Spleen (tissue), 11 donors: ENCODE results near the gene SASH1. TPM values are rescaled to one million over a fixed set of nuclear protein-coding genes. Genes with fewer than 3 reads are reported as not detected.

Source experiments
- DNase-seq: peaks from one replicate; pipeline ENCODE4 v3.0.0-alpha.2; 2020
- H3K27ac ChIP-seq, 8 donors: fragments of 200-600 bp; sonication (generic) in 7 of 8; 1 replicate in 4 of 8; 2 replicates in 4 of 8; pipeline versions ENCODE4 v1.5.0 to v1.8.0; 2016 to 2021; ENCODE audit warnings: inconsistent platforms in 4 of 8, mild to moderate bottlenecking in 4 of 8, moderate library complexity in 1 of 8
- H3K27me3 ChIP-seq, 7 donors: fragments of 200-600 bp; sonication (generic) in 6 of 7; replicated peaks in 1 of 7; 1 replicate in 4 of 7; 2 replicates in 3 of 7; pipeline versions ENCODE4 v1.5.0 to v1.8.0; 2016 to 2021; ENCODE audit warnings: inconsistent platforms in 3 of 7, mild to moderate bottlenecking in 1 of 7
- H3K36me3 ChIP-seq, 6 donors: fragments of 200-600 bp; sonication (generic) in 5 of 6; 1 replicate in 4 of 6; 2 replicates in 2 of 6; pipeline versions ENCODE4 v1.5.0 to v1.8.0; 2016 to 2021; ENCODE audit warnings: inconsistent platforms in 2 of 6
- H3K4me1 ChIP-seq, 6 donors: fragments of 200-600 bp; sonication (generic) in 5 of 6; 1 replicate in 3 of 6; 2 replicates in 3 of 6; pipeline versions ENCODE4 v1.5.0 to v1.8.0; 2016 to 2021; ENCODE audit warnings: inconsistent platforms in 3 of 6
- H3K4me3 ChIP-seq, 8 donors: fragments of 200-600 bp; sonication (generic) in 7 of 8; 1 replicate in 4 of 8; 2 replicates in 4 of 8; pipeline versions ENCODE4 v1.5.0 to v1.8.0; 2016 to 2021; ENCODE audit warnings: inconsistent platforms in 4 of 8, mild to moderate bottlenecking in 4 of 8, moderate library complexity in 2 of 8
- H3K9me3 ChIP-seq, 8 donors: fragments of 200-600 bp; sonication (generic) in 7 of 8; 1 replicate in 4 of 8; 2 replicates in 4 of 8; pipeline versions ENCODE4 v1.5.0 to v1.8.0; 2016 to 2021; ENCODE audit warnings: inconsistent platforms in 4 of 8
- POLR2A ChIP-seq, 3 donors: fragments of 450-650 bp; IDR thresholded peaks; one replicate each; pipeline ENCODE4 v1.5.1; 2017; ENCODE audit warnings: antibody characterized with exemption in 3 of 3, mild to moderate bottlenecking in 1 of 3
- POLR2AphosphoS5 ChIP-seq, 3 donors: sonication (generic); formaldehyde crosslinking; IDR thresholded peaks; one replicate each; pipeline ENCODE4 v1.5.1; 2017; ENCODE audit warnings: antibody characterized with exemption in 3 of 3
- WGBS, 5 donors: extraction: QIAGEN DNeasy Blood & Tissue Kit in 3 of 5; methylation state at CpG; one replicate each; pipeline versions ENCODE4 v1.1.5 to v1.1.7; 2013 to 2018; 5-methylcytosine and 5-hydroxymethylcytosine counted together
- intact Hi-C: fragments of 100-400 bp; cut with DNase I; formaldehyde crosslinking; loops from one replicate; pipeline ENCODE4 v1.15.0; 2023; ENCODE audit warnings: low total_unique reads
- polyA plus RNA-seq, 3 donors: library from polyadenylated mRNA; stranded (reverse); fragments of 200-250 nt; gene quantifications; one replicate each; pipeline ENCODE4 v1.2.1, GENCODE V29; 2013
- total RNA-seq, 7 donors: library from RNA; depleted of rRNA in 3 of 7; stranded (reverse); fragments of >200 nt in 3 of 7; fragmentation: NEBNext Ultra II Directional in 4 of 7; extraction: Animal tissue kit (Norgen Biotek cat#: 25700) in 4 of 7; gene quantifications; one replicate each; pipeline versions ENCODE4 v1.1.0 to v1.2.1, GENCODE V29; 2016 to 2021
- TF ChIP-seq, protein P1 (sequence below), 11 experiments: fragments of 200-600 bp in 7 of 11; fragments of 450-650 bp in 4 of 11; sonication (generic) in 4 of 11; IDR thresholded peaks in 8 of 11; conservative IDR thresholded peaks in 3 of 11; 1 replicate in 7 of 11; 2 replicates in 4 of 11; pipeline versions ENCODE4 v1.4.0 to v1.8.0; 2016 to 2021; ENCODE audit warnings: antibody characterized with exemption in 11 of 11, inconsistent platforms in 4 of 11, mild to moderate bottlenecking in 1 of 11
- donor health status: healthy with polysubstance abuse.
- donor health status: DM: no; HTN: no; CAD: no; lungs with moderate emphysema.
- donor health status: DM: no; HTN: no; CAD: no.
- donor health status: Bipolar disorder and iron deficiency.
- donor health status: healthy.
- donor health status: DM: no; HTN: no; CAD: no.
- donor health status: DM: yes; HTN: yes; CAD: no.

SASH1 gene
- total and polyA plus RNA-seq, 10 donors, result 3.9 to 103 (median 57.9) TPM

DNA sequence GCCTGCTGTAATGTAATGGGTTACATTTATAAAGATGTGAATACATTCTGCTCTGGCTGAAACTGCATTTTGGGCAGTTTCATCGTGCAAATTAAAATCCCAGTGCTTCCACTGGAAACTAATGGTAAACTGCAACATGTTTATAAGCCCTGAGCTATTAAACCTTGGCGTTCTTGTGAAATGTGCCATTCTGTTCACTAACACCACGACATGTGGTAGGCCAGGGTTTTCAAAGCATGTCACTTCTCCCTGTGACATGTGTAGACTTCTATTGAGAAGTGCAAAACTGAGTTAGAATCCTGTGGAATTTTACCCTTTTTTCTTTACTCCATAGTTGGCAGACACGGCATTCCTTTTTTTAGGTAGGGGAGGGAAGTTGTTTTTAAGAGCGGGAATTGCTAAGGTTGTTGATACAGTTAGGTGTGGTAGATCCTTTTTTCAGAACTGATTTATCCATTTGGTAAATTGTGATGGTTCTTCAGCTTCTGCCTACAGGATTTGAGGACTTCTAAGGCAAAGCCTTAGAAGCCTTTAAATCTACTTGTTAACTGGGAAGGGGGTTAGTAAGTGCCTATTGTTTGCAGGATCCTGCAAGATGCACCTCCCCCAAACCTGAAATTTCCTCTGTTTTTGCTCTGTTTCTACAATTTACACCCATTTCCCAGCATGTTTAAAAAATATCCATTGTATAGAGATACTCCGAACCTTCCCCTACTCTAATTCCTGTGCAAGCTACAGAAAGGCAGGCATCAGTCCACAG is 4.2 kb downstream of the SASH1 start:
- H3K27ac ChIP-seq, result no peak overlapping the region

DNA sequence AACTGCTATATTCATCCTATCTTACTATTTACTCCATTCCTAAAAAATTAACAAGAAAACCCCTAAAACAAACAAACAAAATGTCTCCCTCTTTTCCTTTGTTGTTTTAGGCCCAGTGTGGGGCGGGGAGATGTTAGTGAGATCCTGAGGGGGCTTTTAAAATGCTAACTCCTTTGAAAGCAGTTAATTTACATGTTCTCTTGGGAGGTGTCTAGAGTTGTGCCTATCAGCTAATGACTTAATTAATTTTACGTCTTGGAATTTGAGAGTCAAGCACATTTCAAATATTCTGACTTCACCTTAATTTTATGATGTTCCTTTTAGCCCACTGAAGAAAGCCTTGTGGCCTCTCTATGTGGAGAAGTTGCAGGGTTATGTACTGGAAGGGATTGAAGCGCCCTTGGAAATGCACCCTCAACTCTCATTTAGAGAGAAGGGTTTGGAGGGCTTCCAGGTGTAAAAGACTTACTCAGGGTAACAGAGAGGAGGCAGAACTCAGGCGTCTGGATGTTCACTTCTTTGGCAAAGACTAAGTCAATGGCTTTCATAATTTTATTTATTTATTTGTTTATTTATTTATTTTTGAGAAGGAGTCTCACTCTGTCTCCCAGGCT is 4.9 kb downstream of the SASH1 start:
- Histone ChIP-seq H3K36me3 (no peaks in the 10 kb centered on the region), H3K4me3 (no peak overlapping the region), H3K27ac (no peak overlapping the region), H3K27me3 (peaks cover 0 to 40% (median 2%) of the 10 kb centered on the region in 7 donors), H3K9me3 (no peaks in the 10 kb centered on the region), H3K4me1 (peaks cover 0 to 16% (median 3%) of the 10 kb centered on the region in 6 donors)
- no peak for DNase-seq
- intact Hi-C loops, result no loop called here
- WGBS, 5 donors, result 60 to 90% (median 64%) methylated on average over 4 of the region's 4 CpGs
- TF ChIP-seq POLR2AphosphoS5 (IDR thresholded peaks at IDR 0.05), result no peak
- TF ChIP-seq, protein P1, sequence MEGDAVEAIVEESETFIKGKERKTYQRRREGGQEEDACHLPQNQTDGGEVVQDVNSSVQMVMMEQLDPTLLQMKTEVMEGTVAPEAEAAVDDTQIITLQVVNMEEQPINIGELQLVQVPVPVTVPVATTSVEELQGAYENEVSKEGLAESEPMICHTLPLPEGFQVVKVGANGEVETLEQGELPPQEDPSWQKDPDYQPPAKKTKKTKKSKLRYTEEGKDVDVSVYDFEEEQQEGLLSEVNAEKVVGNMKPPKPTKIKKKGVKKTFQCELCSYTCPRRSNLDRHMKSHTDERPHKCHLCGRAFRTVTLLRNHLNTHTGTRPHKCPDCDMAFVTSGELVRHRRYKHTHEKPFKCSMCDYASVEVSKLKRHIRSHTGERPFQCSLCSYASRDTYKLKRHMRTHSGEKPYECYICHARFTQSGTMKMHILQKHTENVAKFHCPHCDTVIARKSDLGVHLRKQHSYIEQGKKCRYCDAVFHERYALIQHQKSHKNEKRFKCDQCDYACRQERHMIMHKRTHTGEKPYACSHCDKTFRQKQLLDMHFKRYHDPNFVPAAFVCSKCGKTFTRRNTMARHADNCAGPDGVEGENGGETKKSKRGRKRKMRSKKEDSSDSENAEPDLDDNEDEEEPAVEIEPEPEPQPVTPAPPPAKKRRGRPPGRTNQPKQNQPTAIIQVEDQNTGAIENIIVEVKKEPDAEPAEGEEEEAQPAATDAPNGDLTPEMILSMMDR (IDR thresholded peaks at IDR 0.05 in 8 of 11, conservative IDR thresholded peaks at IDR 0.05 in 3 of 11), result no peak
- TF ChIP-seq POLR2A (IDR thresholded peaks at IDR 0.05), result no peak

More for the DNA sequence above, 4.2 kb downstream of the SASH1 start:
- Histone ChIP-seq H3K9me3 (no peaks in the 10 kb centered on the region), H3K36me3 (no peaks in the 10 kb centered on the region), H3K27me3 (peaks cover 0 to 46% (median 5%) of the 10 kb centered on the region in 7 donors), H3K4me3 (no peak overlapping the region), H3K4me1 (peaks cover 0 to 23% (median 8%) of the 10 kb centered on the region in 6 donors)
- TF ChIP-seq, protein P1 (IDR thresholded peaks at IDR 0.05 in 8 of 11, conservative IDR thresholded peaks at IDR 0.05 in 3 of 11), result no peak
- no peak for TF ChIP-seq POLR2A (IDR thresholded peaks at IDR 0.05)
- no peak for TF ChIP-seq POLR2AphosphoS5 (IDR thresholded peaks at IDR 0.05)
- DNase-seq, result no peak
- intact Hi-C loops, result no loop called here
- WGBS, 5 donors, result 63 to 77% (median 76%) methylated on average over 6 of the region's 6 CpGs

DNA sequence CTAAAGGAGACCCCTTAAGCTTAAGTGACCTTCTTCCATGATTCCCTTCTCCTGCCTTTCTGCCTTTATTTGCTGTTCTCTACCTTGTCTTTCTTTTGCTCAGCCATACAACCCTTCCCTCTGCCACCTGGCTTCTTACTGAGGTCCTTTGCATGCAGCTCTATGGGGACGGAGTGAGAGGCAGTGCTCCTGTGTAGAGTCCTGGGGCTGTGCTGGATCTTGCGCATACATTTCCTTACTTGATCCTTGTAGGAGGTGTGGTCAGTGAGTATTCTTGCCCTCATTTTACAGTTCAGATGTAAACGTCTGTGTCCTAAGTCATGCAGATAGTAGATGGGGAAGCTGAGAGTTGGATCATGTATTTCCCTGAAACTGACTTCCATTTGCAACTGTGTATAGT is 5.7 kb downstream of the SASH1 start:
- no peak for TF ChIP-seq POLR2AphosphoS5 (IDR thresholded peaks at IDR 0.05)
- no peak for TF ChIP-seq POLR2A (IDR thresholded peaks at IDR 0.05)
- TF ChIP-seq, protein P1 (IDR thresholded peaks at IDR 0.05 in 8 of 11, conservative IDR thresholded peaks at IDR 0.05 in 3 of 11), result no peak
- WGBS, 5 donors, result 85 to 93% (median 88%) methylated on average over 3 of the region's 3 CpGs
- H3K4me3 ChIP-seq, result no peak overlapping the region
- no peak overlapping the region for H3K27ac ChIP-seq
- intact Hi-C loops, result no loop called here
- no peak for DNase-seq
- peaks cover 0 to 11% (median 2%) of the 10 kb centered on the region in 6 donors for H3K4me1 ChIP-seq
- peaks cover 0 to 32% (median 0%) of the 10 kb centered on the region in 7 donors for H3K27me3 ChIP-seq
- no peaks in the 10 kb centered on the region for H3K36me3 ChIP-seq
- no peaks in the 10 kb centered on the region for H3K9me3 ChIP-seq

DNA sequence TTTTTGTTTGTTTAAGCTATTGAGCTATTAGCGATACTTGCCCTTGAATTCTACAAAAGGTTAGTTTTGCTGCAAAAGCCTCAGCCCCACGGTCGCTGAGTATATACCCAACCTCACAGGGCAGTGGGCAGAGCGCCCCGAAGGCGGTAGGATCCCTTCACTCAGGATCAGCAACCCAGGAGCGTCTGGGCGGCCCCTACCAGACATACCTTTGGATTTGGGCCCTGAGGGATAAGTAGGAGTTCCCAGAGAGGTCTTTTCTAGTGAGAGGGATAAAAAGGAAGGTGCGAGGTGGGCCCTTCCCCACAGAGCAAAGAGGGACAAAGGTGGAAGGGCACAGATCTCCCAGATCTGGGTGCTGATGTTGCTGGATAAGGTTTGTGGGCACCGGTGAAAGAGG is 6.1 kb downstream of the SASH1 start:
- 82 to 95% (median 83%) methylated on average over 10 of the region's 10 CpGs for WGBS, 5 donors
- no peak overlapping the region for H3K27ac ChIP-seq
- H3K4me3 ChIP-seq, result no peak overlapping the region
- no peaks in the 10 kb centered on the region for H3K9me3 ChIP-seq
- DNase-seq, result no peak
- intact Hi-C loops, result no loop called here
- no peak for TF ChIP-seq POLR2A (IDR thresholded peaks at IDR 0.05)
- TF ChIP-seq POLR2AphosphoS5 (IDR thresholded peaks at IDR 0.05), result no peak
- TF ChIP-seq, protein P1 (IDR thresholded peaks at IDR 0.05 in 8 of 11, conservative IDR thresholded peaks at IDR 0.05 in 3 of 11), result no peak
- H3K27me3 ChIP-seq, result peaks cover 0 to 27% (median 0%) of the 10 kb centered on the region in 7 donors
- peaks cover 0 to 7% (median 2%) of the 10 kb centered on the region in 6 donors for H3K4me1 ChIP-seq
- no peaks in the 10 kb centered on the region for H3K36me3 ChIP-seq
